HG02943 (cell line): Measurements from ENCODE around the gene GPR146.
A peak's percentile ranks its signal among the peaks of the same experiment; 100 is the strongest.

Experiments used
- ATAC-seq: cut with Tn5 transposase; IDR thresholded peaks from one replicate; pipeline ENCODE4 v1.9.1; 2021; ENCODE audit warnings: mild to moderate bottlenecking, low read depth, moderate library complexity; ENCODE audit not compliant: unreplicated experiment

The GPR146 gene

DNA sequence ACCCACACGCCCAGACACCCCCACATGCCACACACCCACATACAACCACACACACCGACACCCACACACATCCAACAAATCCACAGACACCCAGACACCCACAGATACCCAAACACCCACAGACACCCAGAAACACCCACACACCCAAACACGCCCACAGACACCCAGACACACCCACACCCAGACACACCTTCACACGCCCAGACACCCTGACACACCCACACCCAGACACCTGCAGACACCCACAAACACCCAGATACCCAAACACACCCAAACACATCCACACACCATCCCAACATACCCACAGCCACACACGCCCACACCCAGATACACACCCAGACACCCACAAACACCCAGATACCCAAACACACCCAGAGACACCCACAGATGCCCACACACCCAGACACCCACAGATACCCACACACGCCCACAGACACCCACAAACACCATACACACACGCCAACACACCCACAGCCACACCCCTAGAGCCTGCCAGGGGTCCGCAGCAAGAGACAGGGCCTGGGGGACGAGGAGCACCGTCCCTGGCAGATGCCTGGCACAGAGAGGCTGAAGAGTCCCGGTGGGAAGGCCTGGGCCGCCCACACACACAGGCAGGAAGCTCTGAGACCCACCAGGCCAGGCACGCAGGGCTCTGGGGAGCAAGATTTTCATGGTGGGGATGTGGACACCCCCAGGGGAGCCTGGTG is 32.9 kb upstream of the GPR146 start:
- ATAC-seq: no peak

DNA sequence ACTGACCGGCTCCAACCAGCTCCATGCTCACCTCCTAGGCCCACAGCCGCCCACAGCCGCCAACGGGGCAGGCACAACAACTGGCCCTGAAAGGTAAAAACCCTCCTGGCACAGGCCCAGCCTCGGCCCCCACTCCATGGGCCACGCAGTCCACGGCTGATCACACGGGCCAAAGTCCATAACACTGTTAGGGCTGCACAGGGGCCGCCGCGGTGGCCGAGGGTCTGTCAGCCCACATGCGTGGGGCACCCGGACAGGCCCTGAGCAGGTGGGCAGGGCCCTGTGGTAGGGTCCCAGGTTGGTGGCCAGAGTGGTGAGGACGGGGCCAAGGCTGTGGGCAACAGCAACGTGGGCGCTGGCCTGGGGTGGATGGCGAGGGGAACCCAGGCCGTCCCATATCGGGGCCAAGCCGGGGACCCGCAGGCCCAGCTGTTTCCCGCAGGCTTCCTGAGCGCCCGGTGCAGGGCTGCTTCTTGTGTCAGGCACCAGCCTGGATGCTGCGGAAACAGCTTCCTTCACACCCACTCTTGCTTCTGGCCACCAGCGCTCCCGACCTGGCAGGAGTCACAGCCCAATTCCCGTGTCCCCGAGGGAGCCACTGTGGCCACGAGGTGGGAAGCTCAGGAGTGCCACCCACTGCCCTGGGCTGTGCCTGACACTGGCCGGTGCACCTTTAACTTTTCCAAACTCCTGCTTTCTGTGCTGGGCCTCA is 32.2 kb upstream of the GPR146 start:
- no peak for ATAC-seq

DNA sequence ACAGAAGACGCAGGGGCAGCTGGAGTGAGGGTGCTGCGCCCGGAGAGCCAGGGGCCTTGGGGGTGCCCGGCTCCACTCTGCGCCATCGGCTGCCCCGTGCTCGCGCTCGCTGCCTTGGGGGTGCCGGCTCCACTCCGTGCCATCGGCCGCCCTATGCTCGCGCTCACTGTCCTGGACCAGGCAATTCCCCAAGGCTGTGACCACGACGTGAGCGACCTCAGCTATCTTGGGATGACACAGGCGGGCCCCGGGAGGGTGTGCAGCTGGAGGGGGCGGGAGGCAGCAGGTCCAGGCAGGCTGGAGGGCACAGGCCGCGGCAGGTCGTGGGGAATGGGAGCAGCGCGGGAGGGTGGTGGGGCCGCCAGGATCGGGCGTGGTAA is 31.6 kb upstream of the GPR146 start:
- ATAC-seq: no peak

DNA sequence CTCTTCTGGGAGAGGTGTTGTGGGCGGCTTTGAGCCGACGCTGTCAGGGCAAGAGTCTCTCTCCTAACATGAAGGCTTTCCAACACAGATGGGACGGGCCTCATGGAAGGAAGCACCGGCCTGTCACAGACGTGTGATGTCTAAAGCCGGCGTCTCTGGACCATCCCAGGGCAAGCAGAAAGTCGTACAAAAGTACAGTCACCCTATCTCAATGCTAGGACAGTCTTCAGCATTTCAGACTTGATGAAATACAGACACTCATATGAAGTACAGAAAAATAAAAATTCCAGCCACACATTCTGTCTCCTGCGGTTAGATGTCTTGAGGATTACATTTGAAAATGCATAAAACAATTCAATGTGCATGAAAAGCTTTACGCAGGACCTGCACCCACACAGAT is 30.8 kb upstream of the GPR146 start:
- ATAC-seq: no peak

DNA sequence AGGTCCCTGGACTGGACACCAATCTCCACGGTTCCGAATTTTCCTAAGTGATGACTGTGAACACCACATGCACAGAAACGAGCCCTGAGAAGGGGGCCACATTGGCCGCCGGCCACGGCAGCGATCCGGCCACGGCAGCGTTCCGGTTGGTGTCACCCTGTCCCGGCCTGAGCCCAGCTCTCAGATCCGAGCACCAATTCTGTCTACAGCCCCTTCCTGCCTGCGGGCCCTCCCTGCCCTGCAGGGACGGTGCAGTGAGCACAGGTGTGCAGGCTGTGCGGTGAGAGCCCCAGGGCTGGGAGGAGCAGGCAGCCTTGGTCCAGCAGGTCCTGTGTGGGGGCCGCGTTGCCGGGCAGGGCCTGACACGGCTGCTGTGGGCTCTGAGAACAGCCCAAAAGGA is 29.7 kb upstream of the GPR146 start:
- no peak for ATAC-seq

DNA sequence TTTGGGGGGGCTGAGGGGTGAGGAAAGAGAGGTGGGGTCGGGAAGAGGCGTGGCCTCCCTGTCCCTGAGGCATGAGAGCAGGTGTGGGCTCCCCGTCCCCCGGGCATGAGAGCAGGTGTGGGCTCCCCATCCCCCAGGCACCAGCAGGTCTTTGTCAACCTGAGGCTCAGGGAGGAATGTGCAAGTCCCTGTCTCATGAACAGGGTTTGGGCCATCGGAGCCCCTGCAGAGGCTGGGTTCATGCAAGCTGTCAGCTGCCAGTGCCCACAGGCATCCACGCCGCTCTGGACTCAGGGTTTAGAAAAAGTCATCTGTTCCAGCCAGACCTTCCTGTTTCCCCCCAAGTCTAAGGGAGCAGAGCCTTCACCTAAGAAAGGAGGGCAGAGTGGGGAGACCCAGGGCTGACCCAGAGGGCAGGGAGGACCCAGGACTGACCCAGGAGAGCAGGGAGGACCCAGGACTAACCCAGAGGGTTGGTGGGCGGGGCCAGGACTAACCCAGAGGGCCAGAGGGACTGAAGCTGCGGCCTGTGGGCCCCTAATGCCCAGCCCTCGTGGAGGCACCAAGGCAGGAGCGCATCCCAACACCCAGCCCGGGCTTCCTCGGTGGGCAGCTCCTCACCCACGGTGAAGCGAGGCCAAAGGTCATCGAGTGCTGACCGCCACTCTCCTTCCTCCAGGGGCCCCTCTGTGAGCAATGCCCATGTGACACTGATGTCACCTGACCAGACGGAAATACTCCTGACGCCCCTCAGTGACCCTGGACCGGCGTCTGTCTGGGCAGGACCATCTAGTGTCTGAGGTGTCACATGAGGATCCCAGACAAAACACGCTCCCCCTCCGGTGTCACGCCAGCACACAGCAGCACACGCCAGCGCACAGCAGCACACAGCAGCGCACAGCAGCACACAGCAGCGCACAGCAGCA is 28.9 kb upstream of the GPR146 start:
- ATAC-seq: no peak

DNA sequence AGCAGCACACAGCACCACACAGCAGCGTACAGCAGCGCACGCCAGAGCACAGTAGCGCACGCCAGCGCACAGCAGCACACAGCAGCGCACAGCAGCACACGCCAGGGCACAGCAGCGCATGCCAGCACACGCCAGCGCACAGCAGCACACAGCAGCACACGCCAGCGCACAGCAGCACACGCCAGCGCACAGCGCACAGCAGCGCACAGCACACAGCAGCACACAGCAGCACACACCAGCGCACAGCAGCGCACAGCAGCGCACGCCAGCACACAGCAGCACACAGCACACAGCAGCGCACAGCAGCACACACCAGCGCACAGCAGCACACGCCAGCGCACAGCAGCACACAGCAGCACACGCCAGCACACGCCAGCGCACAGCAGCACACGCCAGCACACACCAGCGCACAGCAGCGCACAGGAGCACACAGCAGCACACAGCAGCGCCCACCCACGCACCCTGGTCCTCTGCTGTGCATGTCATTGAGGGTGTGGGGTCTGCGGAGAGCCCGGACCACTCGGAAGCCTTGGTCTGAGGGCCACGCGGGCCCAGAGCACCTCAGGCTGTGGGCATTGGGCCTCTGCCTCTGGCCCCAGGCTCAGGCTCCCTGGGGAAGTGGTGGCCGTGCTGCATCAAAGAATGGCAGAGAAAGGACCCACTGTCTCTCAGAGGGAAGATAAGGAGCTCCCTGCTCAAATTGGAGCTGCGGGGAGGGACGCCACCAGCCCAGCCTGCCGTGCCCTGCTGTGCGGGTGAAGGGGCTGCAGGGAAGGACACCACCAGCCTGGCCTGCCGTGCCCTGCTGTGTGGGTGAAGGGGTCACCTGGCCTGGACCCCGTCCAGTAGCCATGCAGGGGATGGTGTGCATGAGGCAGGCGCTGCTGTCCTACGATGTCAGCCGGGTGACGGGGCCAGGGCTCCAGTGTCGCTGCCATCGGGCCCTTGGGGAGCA is 27.5 kb upstream of the GPR146 start:
- no peak for ATAC-seq

DNA sequence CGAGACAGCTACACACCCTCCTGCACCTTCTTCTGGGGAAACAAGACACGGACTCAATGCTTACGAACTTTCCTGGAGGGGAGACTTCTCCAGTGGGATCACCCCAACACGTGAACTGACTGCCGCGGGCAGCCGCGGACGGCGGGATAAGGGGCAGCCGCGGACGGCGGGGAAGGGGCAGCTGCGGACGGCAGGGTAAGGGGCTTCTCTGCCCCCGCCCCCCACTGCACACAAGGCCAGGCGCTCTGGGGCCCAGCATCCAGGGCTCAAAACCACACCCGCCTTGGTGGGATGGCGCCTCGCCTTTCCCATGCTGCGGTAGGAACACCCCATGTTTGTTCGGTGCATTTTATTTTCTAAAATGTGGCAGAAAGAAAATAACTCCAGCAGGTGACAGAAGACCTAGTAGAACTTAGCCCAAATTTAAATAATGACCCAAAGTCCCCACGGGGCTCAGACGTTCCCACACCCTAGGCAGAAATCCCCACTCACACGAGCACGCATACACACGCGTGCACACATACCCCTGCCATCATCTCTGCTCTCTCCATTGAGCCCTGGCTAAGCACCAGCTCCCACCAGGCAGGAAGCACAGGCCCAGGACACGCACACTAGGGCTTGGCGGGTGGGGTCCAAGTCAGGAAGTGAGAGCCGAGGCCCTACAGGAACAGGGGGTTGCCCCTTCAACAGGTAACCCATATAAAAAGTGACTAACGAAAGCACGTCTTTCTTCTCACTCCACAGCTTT is 26.6 kb upstream of the GPR146 start:
- ATAC-seq: no peak

DNA sequence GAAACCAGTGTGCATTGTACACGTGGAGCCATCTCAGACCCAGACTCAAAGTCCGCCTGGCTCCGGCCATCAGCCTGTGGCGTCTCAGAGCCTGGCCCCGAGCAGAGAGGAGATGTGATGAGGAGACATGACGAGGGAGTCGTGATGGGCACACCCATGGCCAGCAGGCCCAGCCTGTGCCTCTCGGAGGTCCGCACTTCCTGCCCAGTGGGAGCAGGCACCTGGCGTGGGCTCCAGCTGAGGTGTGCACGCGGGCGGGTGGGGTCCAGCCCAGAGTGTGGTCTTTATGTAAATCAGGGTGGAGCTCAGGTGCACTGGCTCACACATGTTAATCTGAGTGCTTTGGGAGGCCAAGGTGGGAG is 26.0 kb upstream of the GPR146 start:
- ATAC-seq: no peak

DNA sequence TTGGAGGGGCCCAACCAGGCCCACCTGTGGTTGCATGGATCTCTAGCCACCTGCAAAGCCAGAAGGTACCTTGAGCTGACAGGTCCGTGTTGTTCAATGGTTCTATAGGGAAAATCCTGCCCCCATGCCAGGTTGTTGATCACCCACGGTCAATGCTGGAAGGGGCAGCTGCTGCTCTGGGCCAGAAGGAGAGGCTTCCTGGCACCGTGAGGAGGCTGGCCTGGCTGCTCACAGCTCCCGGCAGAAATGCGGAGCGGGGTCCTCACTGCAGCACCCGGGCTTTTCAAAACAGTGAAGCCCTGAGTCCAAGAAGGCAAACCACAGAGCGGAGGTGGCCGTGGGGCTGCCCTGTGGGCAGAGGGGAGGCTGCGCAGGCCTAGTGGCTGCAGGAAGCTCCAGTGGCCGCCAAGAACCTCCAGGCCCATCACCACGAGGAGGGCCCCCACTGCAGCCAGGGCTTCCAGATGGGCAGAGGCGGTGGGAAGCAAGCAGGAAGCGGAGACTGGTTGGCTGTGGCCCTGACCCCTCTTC is 25.0 kb upstream of the GPR146 start:
- no peak for ATAC-seq

DNA sequence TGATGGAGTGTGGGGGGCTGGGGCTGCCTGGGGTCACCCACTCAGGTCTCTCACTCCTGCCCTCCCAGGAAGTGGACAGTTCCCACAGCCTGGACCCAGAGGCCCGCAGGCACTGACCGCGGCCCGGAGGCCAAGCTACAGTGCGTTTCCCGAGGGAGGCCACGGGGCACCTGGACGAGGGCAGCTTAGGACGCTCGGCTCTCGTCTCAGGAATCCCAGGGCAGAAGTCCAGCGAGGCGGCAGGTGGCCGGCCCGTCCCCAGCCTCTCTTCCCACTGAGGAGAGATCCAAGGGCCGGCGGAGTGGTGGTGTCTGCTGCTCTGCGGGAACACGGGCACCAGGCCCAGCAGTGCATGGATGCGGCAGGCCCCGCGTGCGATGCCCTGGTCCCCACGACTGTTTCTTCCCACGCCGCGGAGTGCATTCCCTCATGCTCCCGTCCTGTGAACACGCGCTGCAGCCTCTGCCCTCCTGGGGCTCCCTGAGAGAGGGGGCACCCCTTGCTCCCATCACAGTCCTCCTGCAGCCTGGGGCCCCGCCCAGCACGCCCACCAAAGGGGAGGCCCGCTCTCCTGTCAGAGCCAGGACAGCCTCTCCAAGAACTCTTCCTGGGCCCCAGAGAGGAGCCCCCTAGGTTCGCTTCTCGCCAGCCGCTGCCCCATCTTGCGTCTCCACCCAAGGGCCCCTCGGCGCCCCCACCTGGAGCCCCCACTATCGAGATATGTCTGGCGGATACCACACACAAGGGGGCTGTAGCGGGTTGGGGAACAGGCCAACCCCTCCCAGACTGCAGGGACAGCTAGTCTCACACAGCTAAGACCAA is 24.3 kb upstream of the GPR146 start:
- ATAC-seq: no peak

DNA sequence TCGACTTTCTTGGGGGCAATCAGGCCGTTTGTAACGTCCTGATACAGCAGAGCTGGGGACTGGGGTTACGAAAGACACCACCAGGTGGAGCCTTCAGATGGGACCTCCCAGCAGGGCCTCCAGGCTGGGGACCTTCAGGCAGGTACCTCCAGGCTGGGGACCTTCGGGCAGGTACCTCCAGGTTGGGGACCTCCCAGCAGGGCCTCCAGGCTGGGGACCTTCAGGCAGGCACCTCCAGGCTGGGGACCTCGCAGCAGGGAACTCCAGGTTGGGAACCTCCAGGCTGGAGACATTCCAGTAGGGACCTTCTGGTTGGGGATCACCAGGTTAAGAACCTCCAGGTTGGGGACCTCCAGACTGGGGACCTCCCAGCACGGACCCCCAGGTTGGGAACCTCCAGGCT is 23.5 kb upstream of the GPR146 start:
- ATAC-seq: no peak

DNA sequence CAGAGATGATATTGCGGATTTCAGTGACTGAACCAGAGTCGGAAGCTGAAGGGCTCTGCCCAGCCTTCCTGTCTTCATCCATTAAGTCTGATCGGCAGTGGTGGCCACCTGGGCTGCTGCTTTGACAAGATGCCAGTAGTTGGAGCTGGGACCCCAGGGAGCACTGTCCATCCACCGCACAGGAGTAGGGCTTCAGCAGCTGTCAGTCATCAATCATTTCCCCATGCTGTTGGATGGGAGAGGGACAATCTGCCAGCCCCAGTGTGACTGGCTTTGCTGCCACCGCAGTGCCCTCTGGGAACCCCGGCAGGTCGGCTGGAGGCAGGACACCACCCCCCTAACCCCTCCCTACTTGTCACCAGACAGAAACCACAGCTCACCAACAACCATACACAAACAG is 23.0 kb upstream of the GPR146 start:
- ATAC-seq: no peak

DNA sequence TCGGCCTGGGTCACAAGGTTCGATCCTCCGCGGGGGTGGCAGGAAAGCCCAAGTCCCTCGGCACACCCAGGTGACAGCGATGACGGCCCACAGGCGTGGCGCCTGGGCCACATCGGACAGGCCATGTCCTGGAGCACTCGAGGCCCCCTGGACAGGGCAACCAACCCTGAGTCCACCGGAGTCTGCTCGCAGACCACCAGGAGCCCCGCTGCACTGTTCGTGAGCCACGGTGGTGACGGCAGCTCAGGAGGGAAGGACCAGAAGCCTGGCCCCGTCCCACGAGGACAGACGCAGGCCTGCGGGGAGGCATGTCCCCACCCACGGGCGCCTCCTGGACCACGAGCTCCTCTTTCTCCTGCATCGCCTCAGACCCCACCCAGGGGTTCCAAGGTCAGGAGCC is 22.4 kb upstream of the GPR146 start:
- no peak for ATAC-seq

DNA sequence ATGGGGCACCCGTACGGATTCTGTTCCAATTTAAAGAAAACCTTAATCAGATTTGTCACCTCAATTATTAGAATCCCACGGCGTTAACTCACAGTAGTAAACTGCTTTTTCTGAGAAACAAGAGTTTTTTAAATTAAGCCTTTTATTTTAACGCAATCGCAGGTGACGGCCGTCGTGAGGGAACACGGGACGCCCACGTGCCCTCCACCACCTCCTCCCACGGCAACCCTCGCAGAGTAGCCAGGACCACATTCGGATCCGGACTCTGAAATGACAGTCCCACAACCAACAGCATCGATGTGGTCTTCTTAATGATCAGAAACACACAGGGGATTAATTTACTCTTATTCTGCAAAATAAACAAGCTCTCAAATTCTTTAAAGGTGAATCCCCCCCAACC is 22.0 kb upstream of the GPR146 start:
- ATAC-seq: no peak

DNA sequence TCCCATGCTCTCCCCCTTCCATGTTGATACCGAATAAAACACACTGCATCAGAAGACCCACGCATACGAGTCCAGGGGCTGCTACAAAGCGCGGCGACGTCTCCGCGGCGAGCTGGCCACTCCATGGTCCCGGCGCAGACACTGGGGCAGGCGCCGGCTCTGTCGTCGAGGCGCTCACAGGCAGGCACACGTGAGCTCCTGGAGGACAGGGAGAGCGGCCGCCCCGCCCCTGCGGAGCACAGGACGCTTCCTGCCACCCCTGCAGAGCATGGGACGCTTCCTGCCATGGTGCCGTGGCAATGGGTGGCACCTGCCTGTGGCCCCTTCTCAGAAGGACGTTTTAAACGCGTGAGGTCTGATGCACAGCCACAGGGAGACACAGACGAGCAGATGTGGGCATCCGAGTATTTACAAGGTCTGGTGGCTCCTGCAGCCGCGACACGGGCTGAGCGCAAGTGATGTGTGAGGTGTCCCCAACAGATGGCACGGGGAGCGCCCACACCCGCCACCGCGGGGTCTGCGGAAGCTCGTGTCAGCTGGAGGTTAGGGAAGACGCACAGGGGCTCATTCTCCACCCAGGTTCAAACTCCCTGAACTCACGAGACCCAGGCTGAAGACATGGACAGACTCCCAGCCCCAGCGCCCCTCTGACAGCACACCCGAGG is 21.4 kb upstream of the GPR146 start:
- no peak for ATAC-seq

DNA sequence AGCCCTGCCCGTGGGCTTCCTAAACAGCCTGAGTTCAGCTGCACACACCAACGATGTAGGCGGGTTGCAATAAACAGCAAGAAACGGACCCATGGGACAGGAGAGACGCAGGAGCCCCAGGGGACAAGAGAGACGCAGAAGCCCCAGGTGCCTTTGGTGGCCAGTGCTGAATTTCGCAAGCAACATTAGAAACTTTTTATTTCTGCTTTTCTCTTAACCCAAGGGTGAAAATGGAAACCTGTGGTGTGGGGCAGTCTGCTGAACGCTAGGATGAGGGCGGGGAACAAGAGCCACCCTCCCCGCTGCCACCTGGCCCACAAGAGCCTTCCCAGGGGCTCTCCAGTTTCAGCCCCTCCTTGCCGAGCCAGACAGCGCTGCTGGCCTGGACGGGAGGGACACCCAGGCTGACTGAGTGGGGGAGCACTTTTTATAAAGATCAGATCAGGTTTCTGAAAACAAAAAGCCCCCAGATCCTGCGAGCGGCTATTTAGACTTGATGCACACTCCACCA is 20.0 kb upstream of the GPR146 start:
- ATAC-seq: peak; percentile 61
